ENCODE results near the gene MRGPRG.

DNA sequence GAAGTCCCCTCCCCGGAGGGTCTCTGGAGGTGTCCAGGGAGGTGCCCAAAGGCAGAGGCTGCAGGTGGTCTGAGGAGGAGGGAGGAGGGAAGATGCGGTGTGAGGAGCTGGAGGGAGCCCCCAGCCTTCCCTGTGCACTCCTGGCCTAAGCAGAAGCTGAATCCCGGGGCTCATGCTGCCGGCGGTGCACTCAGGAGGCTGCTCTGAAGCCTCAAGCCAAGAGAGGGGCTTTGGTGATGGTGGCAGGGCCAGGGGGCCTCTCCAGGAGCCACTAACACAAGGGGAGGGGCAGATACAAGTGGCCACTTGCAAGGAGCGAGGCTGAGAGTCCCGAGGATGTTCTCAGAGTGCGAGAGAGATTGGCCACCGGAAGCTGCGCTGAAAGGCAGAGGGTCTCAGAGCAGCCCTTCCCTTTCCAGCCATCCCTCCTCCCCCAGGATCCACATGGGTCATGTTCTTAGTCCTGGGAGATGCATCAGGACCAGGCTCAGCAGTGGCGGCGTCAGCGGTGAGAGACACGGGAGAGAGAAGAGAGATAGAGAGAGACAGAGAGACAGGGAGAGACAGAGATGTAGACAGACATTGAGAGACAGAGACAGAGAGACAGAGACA, 774 bp upstream of the MRGPRG start:
- TF ChIP-seq, protein P1, sequence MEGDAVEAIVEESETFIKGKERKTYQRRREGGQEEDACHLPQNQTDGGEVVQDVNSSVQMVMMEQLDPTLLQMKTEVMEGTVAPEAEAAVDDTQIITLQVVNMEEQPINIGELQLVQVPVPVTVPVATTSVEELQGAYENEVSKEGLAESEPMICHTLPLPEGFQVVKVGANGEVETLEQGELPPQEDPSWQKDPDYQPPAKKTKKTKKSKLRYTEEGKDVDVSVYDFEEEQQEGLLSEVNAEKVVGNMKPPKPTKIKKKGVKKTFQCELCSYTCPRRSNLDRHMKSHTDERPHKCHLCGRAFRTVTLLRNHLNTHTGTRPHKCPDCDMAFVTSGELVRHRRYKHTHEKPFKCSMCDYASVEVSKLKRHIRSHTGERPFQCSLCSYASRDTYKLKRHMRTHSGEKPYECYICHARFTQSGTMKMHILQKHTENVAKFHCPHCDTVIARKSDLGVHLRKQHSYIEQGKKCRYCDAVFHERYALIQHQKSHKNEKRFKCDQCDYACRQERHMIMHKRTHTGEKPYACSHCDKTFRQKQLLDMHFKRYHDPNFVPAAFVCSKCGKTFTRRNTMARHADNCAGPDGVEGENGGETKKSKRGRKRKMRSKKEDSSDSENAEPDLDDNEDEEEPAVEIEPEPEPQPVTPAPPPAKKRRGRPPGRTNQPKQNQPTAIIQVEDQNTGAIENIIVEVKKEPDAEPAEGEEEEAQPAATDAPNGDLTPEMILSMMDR (IDR thresholded peaks at IDR 0.05; ENCODE audit: low read depth, low read length, poor library complexity, severe bottlenecking) = no peak
- TF ChIP-seq EZH2phosphoT487 (IDR thresholded peaks at IDR 0.05; ENCODE audit: borderline replicate concordance, low read length) = no peak
